OCI-LY1 (cell line): Measurements from ENCODE around the gene NPM3.

Experiments used
- H2AFZ ChIP-seq: fragments of 200-600 bp; sonication (generic), shearing (Covaris generic); 2 replicates; pipeline ENCODE4 v1.6.0; 2014; ENCODE audit warnings: antibody characterized with exemption, mild to moderate bottlenecking, low read length
- H3F3A ChIP-seq: fragments of 200-600 bp; sonication (generic), shearing (Covaris generic); 2 replicates; pipeline ENCODE4 v1.6.0; 2014; ENCODE audit warnings: mild to moderate bottlenecking, antibody characterized with exemption, low read length, moderate library complexity; ENCODE audit not compliant: insufficient read depth
- H3K27ac ChIP-seq: fragments of 200-600 bp; sonication (generic); 2 replicates; pipeline ENCODE4 v1.5.1; 2014; ENCODE audit warnings: low read length, mixed run types, mild to moderate bottlenecking, low read depth; ENCODE audit not compliant: poor library complexity, severe bottlenecking
- H3K27me3 ChIP-seq: fragments of 200-600 bp; sonication (generic); 2 replicates; pipeline ENCODE4 v1.6.0; 2014; ENCODE audit warnings: antibody characterized with exemption, mild to moderate bottlenecking, low read length, moderate library complexity; ENCODE audit not compliant: insufficient read depth
- H3K36me3 ChIP-seq: fragments of 200-600 bp; sonication (generic); 2 replicates; pipeline ENCODE4 v1.6.1; 2014; ENCODE audit warnings: mild to moderate bottlenecking, antibody characterized with exemption, low read length, moderate library complexity, mixed read lengths; ENCODE audit not compliant: insufficient read depth
- H3K4me1 ChIP-seq: fragments of 200-600 bp; sonication (generic); 2 replicates; pipeline ENCODE4 v1.5.1; 2014; ENCODE audit warnings: mild to moderate bottlenecking, low read length, moderate library complexity; ENCODE audit not compliant: insufficient read depth, severe bottlenecking
- H3K4me2 ChIP-seq: fragments of 200-600 bp; sonication (generic), shearing (Covaris generic); 2 replicates; pipeline ENCODE4 v1.6.1; 2014; ENCODE audit warnings: low read length
- H3K4me3 ChIP-seq: fragments of 200-600 bp; sonication (generic); 2 replicates; pipeline ENCODE4 v1.5.1; 2014; ENCODE audit warnings: low read length, low read depth, mild to moderate bottlenecking, mixed read lengths; ENCODE audit not compliant: poor library complexity, severe bottlenecking
- H3K79me2 ChIP-seq: fragments of 200-600 bp; shearing (Covaris generic); 2 replicates; pipeline ENCODE4 v1.6.1; 2016; ENCODE audit warnings: mixed run types, low read length, mixed read lengths; ENCODE audit not compliant: insufficient read depth
- H3K9ac ChIP-seq: fragments of 200-600 bp; sonication (generic), shearing (Covaris generic); 2 replicates; pipeline ENCODE4 v1.6.1; 2014; ENCODE audit warnings: mild to moderate bottlenecking, low read length, mixed read lengths
- H3K9me2 ChIP-seq: fragments of 200-600 bp; sonication (generic), shearing (Covaris generic); 2 replicates; pipeline ENCODE4 v1.6.1; 2014; ENCODE audit warnings: low read depth, mild to moderate bottlenecking, low read length, mixed read lengths
- H3K9me3 ChIP-seq: fragments of 200-600 bp; shearing (Covaris generic); 2 replicates; pipeline ENCODE4 v1.6.1; 2014; ENCODE audit warnings: low read length, mixed read lengths
- H4K20me1 ChIP-seq: fragments of 200-600 bp; sonication (generic), shearing (Covaris generic); 2 replicates; pipeline ENCODE4 v1.6.0; 2016; ENCODE audit warnings: mild to moderate bottlenecking, low read length; ENCODE audit not compliant: insufficient read depth
- EZH2 ChIP-seq: fragments of 200-600 bp; sonication (generic), shearing (Covaris generic); IDR thresholded peaks from 2 replicates; pipeline ENCODE4 v1.8.0; 2017; ENCODE audit warnings: borderline replicate concordance, mixed run types, mild to moderate bottlenecking, antibody characterized with exemption, low read length, moderate library complexity, mixed read lengths
- TF ChIP-seq, protein P1 (sequence below): fragments of 200-600 bp; sonication (generic), shearing (Covaris generic); IDR thresholded peaks from 2 replicates; pipeline ENCODE4 v1.5.1; 2017; ENCODE audit warnings: mild to moderate bottlenecking, antibody characterized with exemption, low read length, moderate library complexity, mixed read lengths

Gene NPM3

DNA sequence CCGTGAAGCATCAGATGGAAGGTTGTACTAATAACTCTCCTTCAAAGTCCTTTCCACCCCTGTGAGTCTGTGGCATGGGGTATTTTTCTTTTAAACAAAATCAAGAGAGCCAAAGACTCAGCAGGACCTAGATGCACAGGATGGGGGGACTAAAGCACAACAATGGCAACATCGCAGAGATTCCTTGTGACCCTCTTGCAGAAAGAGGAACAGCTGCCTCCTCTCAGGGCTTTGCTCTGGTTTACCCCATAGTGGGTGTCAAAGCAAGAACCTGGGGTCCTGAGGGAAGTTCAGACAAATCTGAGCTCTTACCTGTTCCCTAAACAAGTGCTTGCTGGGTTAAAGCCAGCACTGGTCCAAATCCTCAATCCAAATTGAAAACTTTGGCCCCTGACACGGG lies 46.6 kb downstream of the NPM3 start:
- Histone ChIP-seq H3K27me3 (no peaks in the 10 kb centered on the region), H3K4me1 (no peaks in the 10 kb centered on the region)

DNA sequence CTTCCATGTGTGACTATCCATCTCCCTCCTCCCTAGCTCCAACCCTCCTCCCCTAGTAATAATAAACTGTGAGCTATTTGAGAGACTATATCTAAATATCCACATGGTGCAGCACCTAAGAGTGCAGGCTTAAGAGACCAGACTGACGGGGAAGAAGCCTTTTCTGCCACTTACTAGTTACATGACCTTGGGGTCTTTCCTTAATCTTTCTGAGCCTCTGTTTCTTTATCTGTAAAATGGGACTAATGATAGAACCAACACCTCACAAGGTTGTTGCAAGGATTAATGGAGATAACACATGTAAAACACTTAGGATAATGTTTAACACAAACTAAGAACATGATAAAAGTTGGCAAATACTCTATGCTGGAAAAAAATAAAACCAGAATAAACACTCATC lies 51.1 kb downstream of the NPM3 start:
- no peaks in the 10 kb centered on the region for H3K27me3 ChIP-seq
- H3K4me3 ChIP-seq: no peak overlapping the region
- no peak overlapping the region for H3K4me2 ChIP-seq
- H3F3A ChIP-seq: no peaks in the 10 kb centered on the region
- H3K79me2 ChIP-seq: no peaks in the 10 kb centered on the region
- H3K36me3 ChIP-seq: no peaks in the 10 kb centered on the region
- TF ChIP-seq EZH2: no peak
- TF ChIP-seq, protein P1, sequence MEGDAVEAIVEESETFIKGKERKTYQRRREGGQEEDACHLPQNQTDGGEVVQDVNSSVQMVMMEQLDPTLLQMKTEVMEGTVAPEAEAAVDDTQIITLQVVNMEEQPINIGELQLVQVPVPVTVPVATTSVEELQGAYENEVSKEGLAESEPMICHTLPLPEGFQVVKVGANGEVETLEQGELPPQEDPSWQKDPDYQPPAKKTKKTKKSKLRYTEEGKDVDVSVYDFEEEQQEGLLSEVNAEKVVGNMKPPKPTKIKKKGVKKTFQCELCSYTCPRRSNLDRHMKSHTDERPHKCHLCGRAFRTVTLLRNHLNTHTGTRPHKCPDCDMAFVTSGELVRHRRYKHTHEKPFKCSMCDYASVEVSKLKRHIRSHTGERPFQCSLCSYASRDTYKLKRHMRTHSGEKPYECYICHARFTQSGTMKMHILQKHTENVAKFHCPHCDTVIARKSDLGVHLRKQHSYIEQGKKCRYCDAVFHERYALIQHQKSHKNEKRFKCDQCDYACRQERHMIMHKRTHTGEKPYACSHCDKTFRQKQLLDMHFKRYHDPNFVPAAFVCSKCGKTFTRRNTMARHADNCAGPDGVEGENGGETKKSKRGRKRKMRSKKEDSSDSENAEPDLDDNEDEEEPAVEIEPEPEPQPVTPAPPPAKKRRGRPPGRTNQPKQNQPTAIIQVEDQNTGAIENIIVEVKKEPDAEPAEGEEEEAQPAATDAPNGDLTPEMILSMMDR: no peak
- no peak overlapping the region for H3K27ac ChIP-seq
- no peak overlapping the region for H3K9ac ChIP-seq
- no peaks in the 10 kb centered on the region for H3K9me3 ChIP-seq
- no peaks in the 10 kb centered on the region for H4K20me1 ChIP-seq
- H3K9me2 ChIP-seq: no peaks in the 10 kb centered on the region
- no peaks in the 10 kb centered on the region for H3K4me1 ChIP-seq
- no peak overlapping the region for H2AFZ ChIP-seq

More for the DNA sequence above, 46.6 kb downstream of the NPM3 start:
- TF ChIP-seq, protein P1: no peak
- TF ChIP-seq EZH2: no peak
- Histone ChIP-seq H3K79me2 (no peaks in the 10 kb centered on the region), H3F3A (no peaks in the 10 kb centered on the region), H3K4me3 (no peak overlapping the region), H3K9me3 (no peaks in the 10 kb centered on the region), H3K36me3 (no peaks in the 10 kb centered on the region), H3K4me2 (no peak overlapping the region), H3K9me2 (no peaks in the 10 kb centered on the region), H3K9ac (no peak overlapping the region), H4K20me1 (no peaks in the 10 kb centered on the region), H3K27ac (no peak overlapping the region), H2AFZ (no peak overlapping the region)
